Stimulated activated CD8-positive, alpha-beta memory T cell treated with anti-CD3 and anti-CD28 coated beads, Interleukin-12 subunit alpha, Interleukin-12 subunit beta, amount 100 ng/mL, for 24 hours (primary cell): ENCODE data around the gene RMI2.
"Not testable (repeated sequence)": the region's sequence is repeated elsewhere in the genome, so short reads cannot be mapped to it uniquely, and the experiment has no call there.

ENCODE experiments used
- DNase-seq: peaks from one replicate; pipeline ENCODE4 v3.0.0-alpha.2; 2020; ENCODE audit errors: extremely low read depth

RMI2 gene

GRCh38 chr16:11353158-11353557 lies 7.9 kb downstream of the RMI2 start:
- DNase-seq, result no peak

GRCh38 chr16:11354407-11354732 lies 9.1 kb downstream of the RMI2 start:
- DNase-seq, result no peak

DNA sequence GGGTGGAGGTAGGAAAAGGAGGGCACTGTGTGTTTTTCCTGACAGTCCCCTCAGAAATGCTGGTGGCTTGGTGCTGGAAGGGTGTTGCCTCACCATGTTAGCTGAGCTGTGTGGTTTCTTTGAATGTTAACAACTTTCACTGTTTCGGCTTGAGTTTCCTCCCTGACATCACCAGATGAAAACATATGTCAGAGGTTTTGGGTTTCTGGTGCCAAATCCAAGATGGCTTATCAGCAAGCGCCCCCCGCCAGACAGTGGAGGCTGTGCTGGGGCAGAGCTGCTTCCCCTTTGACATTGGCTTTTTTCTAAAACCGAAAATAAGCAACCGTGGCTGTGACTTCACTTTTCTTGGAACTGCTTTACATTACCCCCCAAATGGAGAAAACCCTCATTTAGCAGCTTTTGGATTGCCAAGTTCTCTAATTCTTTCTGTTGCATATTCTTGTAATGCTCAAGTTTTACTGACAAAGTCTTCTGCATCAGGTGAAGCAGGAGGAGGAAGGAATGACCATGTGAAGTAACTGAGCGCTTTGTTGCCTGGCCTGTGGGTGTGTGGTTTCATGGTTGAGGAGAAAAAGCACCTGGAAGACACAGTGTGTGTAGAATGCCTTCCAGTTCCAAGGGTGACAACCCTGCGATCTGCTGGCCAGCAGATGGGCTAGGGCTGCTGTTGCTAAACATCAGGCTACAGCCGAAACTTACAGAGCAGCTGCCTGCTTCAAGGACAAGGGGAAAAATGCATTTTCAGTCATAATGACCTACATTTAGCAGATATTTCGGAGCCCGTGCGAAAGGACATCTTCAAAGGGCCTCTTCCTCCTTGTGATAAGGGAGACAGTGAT lies 9.7 kb downstream of the RMI2 start:
- no peak for DNase-seq

DNA sequence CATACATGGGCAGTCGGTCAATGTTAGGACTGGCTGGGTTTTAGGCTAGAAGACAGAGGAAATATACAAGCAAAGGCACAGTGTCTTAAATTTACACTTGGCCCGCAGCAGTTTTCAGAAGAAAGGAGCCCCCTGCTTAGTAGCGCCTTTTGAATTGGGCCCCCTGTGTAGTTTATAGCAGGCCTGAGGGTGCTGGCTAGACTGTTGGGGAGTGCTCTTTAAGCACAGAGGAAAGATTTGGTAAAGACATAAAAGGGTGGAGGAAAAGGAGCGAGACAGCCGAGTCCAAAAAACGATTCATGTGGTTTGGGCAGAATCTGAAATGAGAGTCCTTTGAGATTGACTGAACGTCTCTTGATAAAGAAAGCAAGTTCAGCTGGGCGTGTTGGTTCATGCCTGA lies 10.6 kb downstream of the RMI2 start:
- no peak for DNase-seq

DNA sequence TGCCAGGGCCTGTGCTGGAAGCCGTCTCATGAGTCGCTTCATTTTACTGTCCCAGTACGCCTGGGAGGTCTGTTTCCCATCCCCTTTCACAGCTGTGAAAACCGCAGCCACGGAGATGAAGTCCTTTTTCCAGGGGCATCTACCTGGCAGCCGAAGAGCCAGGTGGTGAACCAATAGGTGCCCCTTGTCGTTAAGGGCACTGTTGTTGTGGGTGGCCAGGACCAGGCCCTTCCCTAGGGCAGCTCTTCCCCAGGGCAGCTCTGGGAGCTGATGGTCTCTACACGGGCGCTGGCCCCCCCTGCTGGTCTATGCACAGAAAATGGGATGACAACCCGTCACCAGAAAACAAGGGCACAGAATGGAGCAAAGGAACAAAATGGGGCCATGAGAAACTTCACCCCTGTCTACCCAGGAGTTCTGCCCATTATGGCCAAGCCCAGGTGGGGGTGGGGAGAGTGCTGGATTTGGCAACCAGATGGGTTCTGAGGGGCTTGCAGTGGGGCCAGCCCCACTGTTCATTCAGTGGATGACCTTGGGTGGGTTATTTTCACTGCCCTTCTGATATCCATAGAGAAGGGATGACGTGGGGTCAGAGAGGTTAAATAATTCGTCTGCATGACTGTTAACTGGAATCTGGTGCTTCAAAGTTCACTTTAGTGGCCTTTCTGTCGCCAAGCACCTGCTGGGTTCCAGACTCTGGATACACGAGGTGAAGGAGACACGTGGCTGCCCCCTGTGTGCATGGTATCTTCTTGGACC lies 11.5 kb downstream of the RMI2 start:
- DNase-seq, result no peak

DNA sequence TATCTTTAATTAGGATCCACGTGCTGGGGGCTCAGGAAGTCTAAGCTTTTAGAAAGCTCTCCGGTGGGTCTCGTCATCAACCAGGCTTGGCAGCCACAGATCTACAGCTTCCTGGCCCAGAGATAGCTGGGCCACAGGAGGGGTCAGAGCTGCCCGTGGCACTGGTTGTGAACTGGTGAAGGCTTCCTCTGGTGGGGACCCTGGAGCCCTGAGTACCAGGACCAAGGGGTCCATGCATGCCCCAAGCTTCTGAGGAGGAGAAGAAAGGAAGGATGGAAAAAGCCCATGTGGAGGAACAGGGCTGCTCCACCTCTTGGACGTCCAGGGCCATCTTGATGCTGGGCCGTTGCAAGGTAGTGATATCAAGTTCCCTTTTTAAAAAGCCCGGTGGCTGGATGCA lies 13.3 kb downstream of the RMI2 start:
- no peak for DNase-seq

GRCh38 chr16:11359370-11359769 lies 14.1 kb downstream of the RMI2 start:
- DNase-seq, result no peak

- DNase-seq, result no peak
Measured at GRCh38 chr16:11360641-11361373, 15.5 kb downstream of the RMI2 start.

GRCh38 chr16:11361701-11362451 lies 16.6 kb downstream of the RMI2 start:
- no peak for DNase-seq

DNA sequence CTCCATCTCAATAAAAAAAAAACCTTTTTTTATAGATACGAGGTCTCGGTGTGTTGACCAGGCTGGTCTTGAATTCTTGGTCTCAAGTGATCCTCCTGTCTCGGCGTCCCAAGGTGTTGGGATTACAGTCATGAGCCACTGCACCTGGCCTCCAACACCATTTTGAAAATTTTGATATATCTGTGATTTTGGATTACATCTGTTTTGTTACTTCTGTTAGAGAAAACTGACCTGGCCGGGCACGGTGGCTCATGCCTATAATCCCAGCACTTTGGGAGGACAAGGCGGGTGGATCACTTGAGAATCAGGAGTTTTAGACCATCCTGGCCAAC lies 18.6 kb downstream of the RMI2 start:
- DNase-seq, result no peak

- DNase-seq, result no peak
Measured at GRCh38 chr16:11367483-11367906, 22.2 kb downstream of the RMI2 start.

GRCh38 chr16:11370084-11370931 lies 25.0 kb downstream of the RMI2 start:
- DNase-seq, result no peak

DNA sequence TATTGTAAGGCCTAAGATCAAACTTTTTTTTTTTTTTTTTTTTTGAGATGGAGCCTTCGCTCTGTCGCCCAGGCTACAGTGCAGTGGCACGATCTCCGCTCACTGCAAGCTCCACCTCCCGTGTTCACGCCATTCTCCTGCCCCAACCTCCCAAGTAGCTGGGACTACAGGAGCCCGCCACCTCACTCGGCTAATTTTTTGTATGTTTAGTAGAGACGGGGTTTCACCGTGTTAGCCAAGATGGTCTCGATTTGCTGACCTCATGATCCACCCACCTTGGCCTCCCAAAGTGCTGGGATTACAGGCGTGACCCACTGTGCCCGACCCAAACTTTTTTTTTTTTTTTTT lies 25.6 kb downstream of the RMI2 start:
- DNase-seq, result not testable (repeated sequence)

DNA sequence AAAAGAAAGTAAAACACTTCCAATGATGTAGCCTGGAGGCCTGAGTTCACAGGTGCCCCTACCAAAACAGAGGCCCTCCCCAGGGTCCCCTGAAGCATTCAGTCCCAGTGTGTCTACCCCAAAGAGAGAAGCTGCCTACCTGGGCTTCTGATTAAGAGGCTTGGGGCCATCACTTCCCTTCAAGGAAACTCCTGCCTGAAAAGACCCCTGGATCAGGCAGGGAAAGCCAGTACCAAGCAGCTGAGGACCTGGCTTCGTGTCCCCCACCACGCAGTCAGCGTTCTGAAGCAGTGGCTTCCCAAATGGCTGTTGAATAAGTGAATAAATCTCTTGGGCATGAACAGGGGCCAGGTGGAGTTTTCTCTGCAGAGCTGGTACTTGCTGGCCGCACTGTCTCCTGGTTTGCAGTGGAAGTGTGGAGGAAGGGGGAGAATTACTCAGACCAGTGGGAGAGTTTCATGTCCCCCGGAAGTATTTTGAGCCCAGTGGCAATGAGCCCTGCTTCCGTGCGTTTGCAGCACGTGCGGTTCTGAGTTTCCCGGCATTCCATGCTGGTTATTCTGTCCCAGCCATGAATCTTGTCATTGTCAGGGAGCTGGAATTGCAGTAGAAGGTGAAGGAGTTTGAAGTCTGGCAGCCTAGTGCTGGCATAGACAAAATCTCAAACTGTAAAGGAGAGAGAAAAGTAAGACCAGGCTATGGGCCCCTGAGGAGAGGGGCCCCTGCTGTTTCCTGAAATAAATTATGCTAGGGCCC lies 27.0 kb downstream of the RMI2 start:
- no peak for DNase-seq

- DNase-seq, result no peak
Measured at GRCh38 chr16:11372829-11373306, 27.6 kb downstream of the RMI2 start.

DNA sequence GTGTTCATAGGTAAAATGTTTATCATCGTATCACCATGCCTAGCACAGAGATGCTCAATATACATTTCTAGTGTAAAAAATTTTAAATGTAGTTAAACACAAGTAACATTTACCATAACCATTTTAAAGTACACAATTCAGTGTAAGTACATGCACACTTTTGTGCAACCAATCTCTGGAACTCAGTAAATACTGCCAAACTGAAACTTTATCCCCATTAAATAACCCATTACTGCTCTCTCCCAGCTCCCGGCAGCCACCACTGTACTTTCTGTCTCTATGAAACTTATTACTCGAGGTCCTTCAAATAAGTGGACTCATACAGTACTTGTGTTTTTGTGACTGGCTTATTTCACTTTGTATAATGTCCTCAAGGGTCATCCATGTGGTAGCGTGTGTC lies 29.0 kb downstream of the RMI2 start:
- no peak for DNase-seq

DNA sequence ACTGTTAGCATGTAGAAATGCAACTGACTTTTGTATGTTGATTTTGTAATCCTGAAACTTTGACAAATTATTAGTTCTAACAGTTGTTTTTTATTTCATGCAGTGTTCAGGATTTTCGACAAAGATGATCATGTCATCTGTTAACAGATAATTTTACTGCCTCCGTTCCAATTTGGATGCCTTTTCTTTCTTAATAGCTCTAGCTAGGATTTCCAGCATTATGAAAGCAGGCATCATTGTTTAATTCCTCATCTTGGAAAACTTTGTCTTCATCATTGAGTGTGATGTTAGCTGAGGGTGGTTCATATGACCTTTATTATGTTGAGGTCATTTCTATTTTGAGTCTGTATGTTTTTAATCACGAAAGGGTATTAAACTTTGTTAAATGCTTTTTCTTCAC lies 31.9 kb downstream of the RMI2 start:
- DNase-seq, result no peak

- DNase-seq, result not testable (repeated sequence)
Measured at GRCh38 chr16:11378951-11379350, 33.7 kb downstream of the RMI2 start.

DNA sequence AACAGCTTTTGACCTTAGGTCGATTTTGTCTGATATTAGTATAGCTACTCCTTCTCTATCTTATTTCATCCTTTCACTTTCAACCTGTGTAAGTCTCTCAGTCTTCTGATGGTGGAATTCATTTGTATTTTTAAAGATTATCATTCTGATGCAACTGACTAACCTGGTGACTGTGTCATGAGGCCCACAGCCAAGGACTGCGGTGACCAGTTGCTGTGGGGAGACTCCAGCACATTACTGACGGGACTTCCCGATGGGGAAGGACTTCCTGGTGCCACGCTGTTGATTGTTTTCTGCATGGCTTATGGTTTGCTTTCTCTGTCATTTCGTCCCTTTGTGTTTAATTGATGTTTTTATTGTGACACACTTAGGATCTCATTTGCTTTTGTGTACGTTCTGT lies 34.2 kb downstream of the RMI2 start:
- DNase-seq, result no peak

DNA sequence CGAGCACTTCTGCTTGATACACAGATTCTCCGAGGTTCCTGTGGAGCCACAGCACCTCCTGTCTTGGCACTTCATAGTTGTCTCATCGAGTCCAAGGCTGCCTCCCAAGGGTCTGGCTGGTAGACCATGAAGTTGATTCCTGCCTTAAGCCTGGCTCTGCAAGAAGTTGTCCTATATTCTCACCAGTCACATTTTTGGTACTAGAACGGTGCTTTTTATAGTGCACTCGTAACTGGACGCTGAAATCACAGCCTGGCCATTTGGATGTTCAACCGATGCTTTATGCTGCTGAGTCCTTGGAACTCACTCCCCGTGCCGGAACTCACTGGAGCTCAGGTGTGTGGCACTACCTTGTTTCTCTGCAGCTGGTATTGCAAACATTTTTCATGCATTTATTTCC lies 35.6 kb downstream of the RMI2 start:
- DNase-seq, result no peak
